Measurements from ENCODE around the gene GALNTL6.

GALNTL6 gene

DNA sequence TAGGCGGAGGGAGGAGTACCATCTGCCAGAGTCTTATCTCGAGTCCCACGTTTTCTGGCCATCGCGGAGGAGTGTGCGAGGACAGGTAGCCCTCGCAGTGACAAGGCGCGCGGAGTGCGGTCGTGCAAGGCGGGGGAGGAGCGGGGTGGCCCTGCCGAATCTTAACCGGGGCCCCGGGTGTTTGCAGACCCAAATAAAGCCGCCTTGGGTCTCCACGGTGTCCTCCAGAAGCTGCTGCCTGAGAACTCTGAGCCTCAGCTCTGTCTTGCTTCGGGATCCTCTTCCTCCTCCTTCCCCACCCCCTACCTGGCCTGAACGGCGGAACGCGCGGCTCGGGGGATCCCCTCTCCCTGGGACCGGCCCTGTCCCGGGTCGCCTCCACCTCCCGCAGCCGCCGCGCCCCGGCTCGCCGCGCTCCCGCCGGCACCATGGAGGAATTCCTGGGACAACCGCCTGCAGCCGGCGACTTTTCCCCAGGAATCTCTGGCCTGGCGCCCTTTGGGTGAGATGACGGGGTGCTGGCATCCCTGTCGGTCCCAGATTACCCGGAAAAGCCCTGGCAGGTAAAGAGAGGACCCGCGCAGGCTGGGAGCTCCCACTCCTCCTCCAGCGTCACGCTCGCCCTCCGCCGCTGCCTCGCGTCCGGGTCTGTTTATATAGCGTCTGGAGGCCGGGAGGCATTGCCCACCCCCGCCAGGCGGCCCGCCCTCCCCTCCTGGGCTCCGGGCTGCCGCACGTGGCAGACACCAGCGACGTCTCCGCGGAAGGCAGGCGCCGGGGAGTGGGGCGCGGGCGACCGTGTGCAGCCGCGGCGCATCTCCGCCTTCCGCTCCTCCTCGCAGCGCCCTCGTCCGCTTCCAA lies at the start of gene GALNTL6:
Gene GALNTL6 (plus strand): TSS at position 740 of the 861 bp plus-strand sequence.
- no peak for DNase-seq (ENCODE audit: low read depth)
- no peak for TF ChIP-seq CTCF (IDR thresholded peaks at IDR 0.05; ENCODE audit: control insufficient read depth, insufficient read depth, low read depth, low read length, missing control alignments)
- H3K4me3 ChIP-seq (ENCODE audit: control insufficient read depth, low read depth, low read length): no peak within 1 kb of the TSS; the same call in 1 of the 2 replicates

DNA sequence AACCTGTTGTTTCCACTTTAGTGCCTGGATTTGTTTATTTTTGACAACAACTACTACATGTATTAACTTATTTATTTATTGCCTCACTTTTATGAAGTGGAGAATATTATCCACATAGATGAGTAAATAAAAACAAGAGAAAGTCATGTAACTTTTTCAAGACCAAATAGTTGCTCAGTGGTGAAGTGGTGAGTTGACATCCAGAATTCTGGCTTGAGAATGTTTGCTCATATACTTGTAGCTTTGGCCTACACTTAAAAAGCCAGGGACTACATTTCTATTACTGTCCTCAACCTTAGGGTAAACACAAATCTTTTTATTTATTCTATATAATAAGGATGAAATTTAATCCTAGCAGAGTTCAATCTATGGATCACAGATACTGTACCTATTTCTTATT lies 47.7 kb upstream of the GALNTL6 start:
- no peak for TF ChIP-seq CTCF (IDR thresholded peaks at IDR 0.05; ENCODE audit: control insufficient read depth, insufficient read depth, low read depth, low read length, missing control alignments)
- no peak for DNase-seq (ENCODE audit: low read depth)
- no peak overlapping the region for H3K4me3 ChIP-seq (ENCODE audit: control insufficient read depth, low read depth, low read length)

GRCh38 chr4:171774642-171775190 lies 38.5 kb upstream of the GALNTL6 start:
- DNase-seq (ENCODE audit: low read depth): no peak
- no peak for TF ChIP-seq CTCF (IDR thresholded peaks at IDR 0.05; ENCODE audit: control insufficient read depth, insufficient read depth, low read depth, low read length, missing control alignments)
- no peak overlapping the region for H3K4me3 ChIP-seq (ENCODE audit: control insufficient read depth, low read depth, low read length)

- H3K4me3 ChIP-seq (ENCODE audit: control insufficient read depth, low read depth, low read length): no peak overlapping the region
- DNase-seq (ENCODE audit: low read depth): no peak
- TF ChIP-seq CTCF (IDR thresholded peaks at IDR 0.05; ENCODE audit: control insufficient read depth, insufficient read depth, low read depth, low read length, missing control alignments): no peak
These were observed 33.9 kb upstream of the GALNTL6 start for GRCh38 chr4:171779301-171779700.

GRCh38 chr4:171785388-171785787 lies 27.8 kb upstream of the GALNTL6 start:
- H3K4me3 ChIP-seq (ENCODE audit: control insufficient read depth, low read depth, low read length): no peak overlapping the region
- TF ChIP-seq CTCF (IDR thresholded peaks at IDR 0.05; ENCODE audit: control insufficient read depth, insufficient read depth, low read depth, low read length, missing control alignments): no peak
- DNase-seq (ENCODE audit: low read depth): no peak

DNA sequence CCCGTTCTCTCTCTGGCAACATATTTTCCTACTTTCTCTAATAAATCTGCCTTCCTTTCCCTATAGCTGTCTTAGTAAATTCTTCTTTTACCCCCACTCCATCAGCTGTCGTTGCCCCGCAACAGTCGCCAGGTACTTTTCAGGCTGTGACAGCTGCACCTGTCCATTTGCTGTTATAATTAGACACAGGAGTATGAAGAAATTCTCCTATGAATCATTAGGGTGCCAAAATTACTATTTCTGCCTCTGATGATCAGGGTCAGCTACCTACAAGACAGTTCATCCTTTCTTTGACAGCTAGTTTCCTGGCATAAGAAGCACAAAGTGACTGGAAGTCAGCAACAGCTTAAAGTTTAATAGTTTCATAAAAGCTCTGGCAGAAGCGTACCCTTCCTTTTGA lies 19.5 kb upstream of the GALNTL6 start:
- no peak for TF ChIP-seq CTCF (IDR thresholded peaks at IDR 0.05; ENCODE audit: control insufficient read depth, insufficient read depth, low read depth, low read length, missing control alignments)
- DNase-seq (ENCODE audit: low read depth): no peak
- H3K4me3 ChIP-seq (ENCODE audit: control insufficient read depth, low read depth, low read length): no peak overlapping the region
